HUDEP-2 (cell line): ENCODE results near the gene COL11A1.
"Not testable (repeated sequence)": the region's sequence is repeated elsewhere in the genome, so short reads cannot be mapped to it uniquely, and the experiment has no call there.

ENCODE experiments used
- DNase-seq, 76 experiments: peaks; one replicate each; lab custom pipeline; 2025; ENCODE audit not compliant: unreplicated experiment in 76 of 76; lab: John Stamatoyannopoulos, UW

Gene COL11A1

GRCh38 chr1:102840741-102841140 is 267.6 kb downstream of the COL11A1 start:
- DNase-seq: no peak

- no peak for DNase-seq
These were observed 270.3 kb downstream of the COL11A1 start for GRCh38 chr1:102838016-102838415.

GRCh38 chr1:102837551-102837950 is 270.8 kb downstream of the COL11A1 start:
- DNase-seq: no peak

DNA sequence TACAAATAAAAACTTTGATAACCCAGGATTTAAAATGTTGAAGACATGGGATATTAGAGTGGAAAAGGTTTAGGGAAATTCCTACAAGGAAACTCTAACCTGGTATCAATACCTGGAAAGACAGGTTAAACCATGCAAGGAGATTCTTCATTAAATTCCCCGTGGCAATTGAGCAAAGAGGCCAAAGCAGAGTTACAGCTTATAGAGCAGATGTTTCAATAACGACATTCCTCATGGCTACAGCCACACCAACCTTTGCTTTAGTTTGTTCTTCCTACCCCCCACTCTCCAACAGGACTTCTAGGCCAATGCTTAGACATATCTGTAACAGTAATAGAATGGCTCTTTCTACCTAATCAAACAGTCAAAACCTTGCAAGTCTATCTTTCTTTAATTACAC is 271.3 kb downstream of the COL11A1 start:
- DNase-seq: no peak

- DNase-seq: no peak
These were observed 273.5 kb downstream of the COL11A1 start for GRCh38 chr1:102834688-102835320.

DNA sequence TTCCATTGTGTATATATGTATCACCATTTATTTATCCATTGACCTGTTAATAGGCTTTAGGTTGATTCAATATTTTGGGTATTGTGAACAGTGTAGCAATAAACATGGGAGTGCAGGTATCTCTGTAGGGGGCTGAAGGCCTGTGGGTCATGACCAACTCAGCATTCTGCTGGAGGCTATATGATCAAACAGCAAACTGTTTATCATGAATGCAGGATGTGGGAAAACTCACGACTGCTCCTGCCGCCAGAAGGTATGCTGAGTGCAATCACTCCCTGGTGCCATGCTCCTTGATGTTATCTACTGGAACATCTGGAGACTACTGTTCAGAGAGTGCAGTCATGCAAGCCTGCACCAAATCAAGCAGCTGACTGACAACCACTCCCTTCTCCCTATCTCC is 275.2 kb downstream of the COL11A1 start:
- no peak for DNase-seq

GRCh38 chr1:102826706-102827105 is 281.6 kb downstream of the COL11A1 start:
- not testable (repeated sequence) for DNase-seq
